ENCODE results near the gene CYP26B1.

GRCh38 chr2:72172478-72172877 is 24.8 kb upstream of the CYP26B1 start:
- no peak for TF ChIP-seq CUX1 (CRISPR knock-in tag; IDR thresholded peaks at IDR 0.05)
- no peak for TF ChIP-seq IRF2 (CRISPR knock-in tag; IDR thresholded peaks at IDR 0.05)
- no peak for TF ChIP-seq MYNN (IDR thresholded peaks at IDR 0.05)
- no peak for TF ChIP-seq MYNN (CRISPR knock-in tag; IDR thresholded peaks at IDR 0.05)
- TF ChIP-seq SMAD3 (CRISPR knock-in tag; conservative IDR thresholded peaks at IDR 0.05), result no peak
- no peak for TF ChIP-seq MEF2A (IDR thresholded peaks at IDR 0.05; ENCODE audit: control insufficient read depth, low read depth, low read length)
- TF ChIP-seq HBP1 (CRISPR knock-in tag; IDR thresholded peaks at IDR 0.05), result no peak
- TF ChIP-seq, protein P1, sequence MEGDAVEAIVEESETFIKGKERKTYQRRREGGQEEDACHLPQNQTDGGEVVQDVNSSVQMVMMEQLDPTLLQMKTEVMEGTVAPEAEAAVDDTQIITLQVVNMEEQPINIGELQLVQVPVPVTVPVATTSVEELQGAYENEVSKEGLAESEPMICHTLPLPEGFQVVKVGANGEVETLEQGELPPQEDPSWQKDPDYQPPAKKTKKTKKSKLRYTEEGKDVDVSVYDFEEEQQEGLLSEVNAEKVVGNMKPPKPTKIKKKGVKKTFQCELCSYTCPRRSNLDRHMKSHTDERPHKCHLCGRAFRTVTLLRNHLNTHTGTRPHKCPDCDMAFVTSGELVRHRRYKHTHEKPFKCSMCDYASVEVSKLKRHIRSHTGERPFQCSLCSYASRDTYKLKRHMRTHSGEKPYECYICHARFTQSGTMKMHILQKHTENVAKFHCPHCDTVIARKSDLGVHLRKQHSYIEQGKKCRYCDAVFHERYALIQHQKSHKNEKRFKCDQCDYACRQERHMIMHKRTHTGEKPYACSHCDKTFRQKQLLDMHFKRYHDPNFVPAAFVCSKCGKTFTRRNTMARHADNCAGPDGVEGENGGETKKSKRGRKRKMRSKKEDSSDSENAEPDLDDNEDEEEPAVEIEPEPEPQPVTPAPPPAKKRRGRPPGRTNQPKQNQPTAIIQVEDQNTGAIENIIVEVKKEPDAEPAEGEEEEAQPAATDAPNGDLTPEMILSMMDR (IDR thresholded peaks at IDR 0.05 in 2 of 3, conservative IDR thresholded peaks at IDR 0.05 in 1 of 3; ENCODE audit: insufficient read depth in 2 of 3, low read depth in 1 of 3, low read length in 3 of 3), result no peak
- no peak for TF ChIP-seq ZSCAN29 (IDR thresholded peaks at IDR 0.05)
- no peak for TF ChIP-seq POLR2AphosphoS2 (IDR thresholded peaks at IDR 0.05; ENCODE audit: low read length)
- no peak for TF ChIP-seq RFX5 (IDR thresholded peaks at IDR 0.05; ENCODE audit: low read depth, low read length)
- TF ChIP-seq EP300 (IDR thresholded peaks at IDR 0.05; ENCODE audit: low read length), result no peak
- no peak for TF ChIP-seq POLR2AphosphoS5 (IDR thresholded peaks at IDR 0.05; ENCODE audit: control insufficient read depth, insufficient read depth, low read depth, low read length)
- TF ChIP-seq MCM7 (IDR thresholded peaks at IDR 0.05), result no peak
- no peak for TF ChIP-seq NFIX (CRISPR knock-in tag; IDR thresholded peaks at IDR 0.05; ENCODE audit: low read depth)
